ENCODE measurements around the gene SMAD6.

The SMAD6 gene

DNA sequence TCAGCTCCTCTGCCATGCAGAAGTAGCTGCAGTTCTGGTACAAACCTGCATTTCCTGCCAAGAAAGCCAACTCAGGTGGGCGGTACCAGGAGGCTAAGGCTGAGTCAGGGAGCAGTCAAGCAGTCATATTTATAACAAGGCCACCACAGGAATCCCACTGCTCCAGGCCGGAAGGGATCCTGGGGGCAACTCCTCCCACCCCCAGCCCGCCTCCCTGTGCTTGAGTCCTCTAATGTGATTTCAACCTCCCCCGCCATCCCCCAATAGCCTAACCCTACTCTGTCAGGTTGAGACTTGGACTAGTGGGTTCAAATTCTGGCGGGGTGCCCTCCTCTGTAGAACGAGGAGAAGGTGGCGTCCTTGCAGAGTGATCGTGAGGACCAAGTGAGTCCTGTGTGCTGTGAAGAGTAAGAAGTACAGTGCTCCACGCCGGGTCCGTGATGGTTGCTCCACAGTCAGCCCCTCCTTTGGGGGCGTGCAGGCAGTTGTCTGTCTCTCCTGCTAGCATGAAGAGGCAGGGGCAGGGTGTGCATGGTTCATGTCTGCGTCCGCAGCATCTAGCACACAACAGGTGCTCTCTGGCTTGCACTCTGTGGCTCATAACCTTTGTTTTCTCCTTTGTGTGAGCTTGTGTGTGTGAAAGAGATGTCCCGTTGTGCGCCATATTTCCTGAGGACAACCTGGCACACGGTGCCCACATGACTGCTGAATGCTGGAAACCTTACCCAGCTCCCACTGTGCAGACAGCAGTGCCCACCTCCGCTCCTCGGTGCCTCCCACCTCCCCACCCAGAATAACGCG, 78.3 kb downstream of the SMAD6 start:
- ChIA-PET POLR2A (no interaction called here), CTCF (interaction anchor here (0.7 to 4.3 kb wide), 10 partner anchors 9 to 163 kb away, joined by 3 to 56 read pairs (median 4); no protein-coding TSS in a partner anchor)
- H3K4me3 ChIP-seq (ENCODE audit: low read depth, low read length) = no peak overlapping the region
- TF ChIP-seq, protein P1, sequence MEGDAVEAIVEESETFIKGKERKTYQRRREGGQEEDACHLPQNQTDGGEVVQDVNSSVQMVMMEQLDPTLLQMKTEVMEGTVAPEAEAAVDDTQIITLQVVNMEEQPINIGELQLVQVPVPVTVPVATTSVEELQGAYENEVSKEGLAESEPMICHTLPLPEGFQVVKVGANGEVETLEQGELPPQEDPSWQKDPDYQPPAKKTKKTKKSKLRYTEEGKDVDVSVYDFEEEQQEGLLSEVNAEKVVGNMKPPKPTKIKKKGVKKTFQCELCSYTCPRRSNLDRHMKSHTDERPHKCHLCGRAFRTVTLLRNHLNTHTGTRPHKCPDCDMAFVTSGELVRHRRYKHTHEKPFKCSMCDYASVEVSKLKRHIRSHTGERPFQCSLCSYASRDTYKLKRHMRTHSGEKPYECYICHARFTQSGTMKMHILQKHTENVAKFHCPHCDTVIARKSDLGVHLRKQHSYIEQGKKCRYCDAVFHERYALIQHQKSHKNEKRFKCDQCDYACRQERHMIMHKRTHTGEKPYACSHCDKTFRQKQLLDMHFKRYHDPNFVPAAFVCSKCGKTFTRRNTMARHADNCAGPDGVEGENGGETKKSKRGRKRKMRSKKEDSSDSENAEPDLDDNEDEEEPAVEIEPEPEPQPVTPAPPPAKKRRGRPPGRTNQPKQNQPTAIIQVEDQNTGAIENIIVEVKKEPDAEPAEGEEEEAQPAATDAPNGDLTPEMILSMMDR (IDR thresholded peaks at IDR 0.05; ENCODE audit: insufficient read depth, low read length, missing control alignments) = no peak
- DNase-seq (ENCODE audit: low read depth, low spot score) = no peak

DNA sequence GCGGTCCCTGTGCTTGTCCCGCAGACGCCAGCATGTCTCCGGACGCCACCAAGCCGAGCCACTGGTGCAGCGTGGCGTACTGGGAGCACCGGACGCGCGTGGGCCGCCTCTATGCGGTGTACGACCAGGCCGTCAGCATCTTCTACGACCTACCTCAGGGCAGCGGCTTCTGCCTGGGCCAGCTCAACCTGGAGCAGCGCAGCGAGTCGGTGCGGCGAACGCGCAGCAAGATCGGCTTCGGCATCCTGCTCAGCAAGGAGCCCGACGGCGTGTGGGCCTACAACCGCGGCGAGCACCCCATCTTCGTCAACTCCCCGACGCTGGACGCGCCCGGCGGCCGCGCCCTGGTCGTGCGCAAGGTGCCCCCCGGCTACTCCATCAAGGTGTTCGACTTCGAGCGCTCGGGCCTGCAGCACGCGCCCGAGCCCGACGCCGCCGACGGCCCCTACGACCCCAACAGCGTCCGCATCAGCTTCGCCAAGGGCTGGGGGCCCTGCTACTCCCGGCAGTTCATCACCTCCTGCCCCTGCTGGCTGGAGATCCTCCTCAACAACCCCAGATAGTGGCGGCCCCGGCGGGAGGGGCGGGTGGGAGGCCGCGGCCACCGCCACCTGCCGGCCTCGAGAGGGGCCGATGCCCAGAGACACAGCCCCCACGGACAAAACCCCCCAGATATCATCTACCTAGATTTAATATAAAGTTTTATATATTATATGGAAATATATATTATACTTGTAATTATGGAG, 79.1 kb downstream of the SMAD6 start:
- POLR2A ChIA-PET = no interaction called here
- CTCF ChIA-PET = interaction anchor here (1.0 to 6.4 kb wide), 6 partner anchors 7 to 81 kb away, joined by 3 to 49 read pairs (median 17); no protein-coding TSS in a partner anchor

DNA sequence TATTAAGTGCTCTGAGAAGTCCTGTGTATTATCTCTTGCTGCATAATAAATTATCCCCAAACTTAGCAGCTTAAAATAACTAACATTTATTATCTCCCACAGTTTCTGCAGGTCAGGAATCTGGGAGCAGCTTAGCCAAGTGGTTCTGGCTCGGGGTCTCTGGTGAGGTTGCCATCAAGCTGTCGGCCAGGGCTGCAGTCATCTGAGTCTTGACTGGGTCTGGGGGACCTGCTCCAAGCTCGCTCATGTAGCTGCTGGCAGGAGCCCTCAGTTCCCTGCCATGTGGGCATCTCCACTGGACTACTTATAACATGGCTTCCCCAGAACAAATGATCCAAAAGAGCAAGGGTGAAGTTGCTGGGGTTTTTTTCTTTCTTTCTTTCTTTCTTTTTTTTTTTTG, 80.7 kb downstream of the SMAD6 start:
- POLR2A ChIA-PET = no interaction called here
- H3K4me3 ChIP-seq (ENCODE audit: low read depth, low read length) = no peak overlapping the region
- DNase-seq (ENCODE audit: low read depth, low spot score) = no peak
- TF ChIP-seq, protein P1 (IDR thresholded peaks at IDR 0.05; ENCODE audit: insufficient read depth, low read length, missing control alignments) = no peak
- CTCF ChIA-PET = interaction anchor here (0.6 to 6.4 kb wide), 10 partner anchors 8 to 180 kb away, joined by 3 to 49 read pairs (median 4); no protein-coding TSS in a partner anchor

More for the DNA sequence above, 79.1 kb downstream of the SMAD6 start:
- H3K4me3 ChIP-seq (ENCODE audit: low read depth, low read length) = no peak overlapping the region
- DNase-seq (ENCODE audit: low read depth, low spot score) = no peak
- TF ChIP-seq, protein P1 (IDR thresholded peaks at IDR 0.05; ENCODE audit: insufficient read depth, low read length, missing control alignments) = no peak

DNA sequence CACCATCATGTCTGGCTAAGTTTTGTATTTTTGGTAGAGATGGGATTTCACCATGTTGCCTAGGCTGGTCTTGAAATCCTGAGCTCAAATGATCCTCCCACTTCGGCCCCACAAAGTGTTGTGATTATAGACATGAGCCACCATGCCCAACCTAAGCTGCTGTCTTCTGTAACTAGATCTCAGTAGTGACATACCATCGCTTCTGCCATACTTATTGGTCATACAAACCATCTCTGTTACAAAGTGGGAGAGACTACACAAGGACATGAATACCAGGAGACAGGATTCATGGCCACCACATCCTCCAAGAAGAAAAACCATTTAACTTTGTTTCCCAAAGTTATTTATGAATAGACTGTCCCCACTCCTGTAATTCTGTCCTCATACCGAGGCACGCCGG, 81.3 kb downstream of the SMAD6 start:
- ChIA-PET POLR2A (no interaction called here), CTCF (interaction anchor here (0.8 to 6.4 kb wide), 6 partner anchors 9 to 165 kb away, joined by 3 to 49 read pairs (median 4); no protein-coding TSS in a partner anchor)
- TF ChIP-seq, protein P1 (IDR thresholded peaks at IDR 0.05; ENCODE audit: insufficient read depth, low read length, missing control alignments) = no peak
- H3K4me3 ChIP-seq (ENCODE audit: low read depth, low read length) = no peak overlapping the region
- no peak for DNase-seq (ENCODE audit: low read depth, low spot score)

DNA sequence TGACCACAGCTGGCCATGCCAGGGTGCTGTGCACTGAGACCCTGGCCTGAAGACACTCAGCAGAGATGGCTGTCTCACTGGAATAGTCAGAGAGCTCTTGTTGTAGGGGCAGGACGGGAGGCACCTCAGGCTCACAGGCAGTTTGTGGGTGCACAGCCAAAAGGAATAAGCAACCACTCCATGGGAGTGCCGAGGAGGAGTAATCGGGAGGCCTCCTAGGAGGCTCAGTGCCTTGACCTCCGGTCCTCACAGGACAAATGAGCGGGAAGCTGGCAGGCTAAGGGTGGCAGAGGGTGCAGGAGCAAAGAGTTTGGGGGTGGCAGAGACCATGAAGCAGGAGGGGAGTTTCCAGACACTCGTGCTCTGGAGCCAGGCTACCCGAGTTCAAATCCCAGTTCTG, 81.7 kb downstream of the SMAD6 start:
- TF ChIP-seq, protein P1 (IDR thresholded peaks at IDR 0.05; ENCODE audit: insufficient read depth, low read length, missing control alignments) = no peak
- no peak for DNase-seq (ENCODE audit: low read depth, low spot score)
- CTCF ChIA-PET = interaction anchor here (0.8 to 6.4 kb wide), 3 partner anchors 10 to 68 kb away, joined by 3 to 49 read pairs (median 37); no protein-coding TSS in a partner anchor
- no peak overlapping the region for H3K4me3 ChIP-seq (ENCODE audit: low read depth, low read length)
- POLR2A ChIA-PET = no interaction called here

DNA sequence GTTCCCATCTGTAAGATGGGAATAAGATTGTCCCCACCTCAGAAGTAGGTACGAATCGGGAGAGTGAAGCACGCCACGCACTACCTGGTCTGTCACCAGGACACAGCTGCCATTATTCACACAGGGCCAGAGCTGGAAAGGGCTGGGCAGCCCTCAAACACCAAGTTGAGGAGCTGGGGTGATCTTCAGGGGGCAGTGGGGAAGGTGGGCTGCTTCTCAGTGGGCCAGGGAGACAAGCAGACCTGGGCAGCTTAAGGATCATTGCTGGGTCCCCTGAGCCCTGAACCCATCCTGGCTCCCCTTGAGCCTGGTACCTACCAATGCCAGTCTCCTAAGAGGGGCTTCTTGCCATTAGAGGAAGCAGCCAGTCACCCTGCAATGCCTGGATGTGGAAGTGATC, 82.1 kb downstream of the SMAD6 start:
- no peak overlapping the region for H3K4me3 ChIP-seq (ENCODE audit: low read depth, low read length)
- TF ChIP-seq, protein P1 (IDR thresholded peaks at IDR 0.05; ENCODE audit: insufficient read depth, low read length, missing control alignments) = no peak
- no peak for DNase-seq (ENCODE audit: low read depth, low spot score)
- ChIA-PET POLR2A (no interaction called here), CTCF (interaction anchor here (6.4 to 8.2 kb wide), 2 partner anchors 10 to 69 kb away, joined by 49 to 142 read pairs; no protein-coding TSS in a partner anchor)

Data from AG04449 (cell line).